GM06990 (cell line): ENCODE data around the gene ACR.

Experiments
- DNase-seq: peaks from one replicate; pipeline ENCODE4 v3.0.0-alpha.2; 2011; ENCODE audit not compliant: insufficient read length; ENCODE audit errors: extremely low read depth
- H3K27me3 ChIP-seq: replicated peaks from 2 replicates; pipeline ENCODE4 v1.6.0; 2011; ENCODE audit warnings: low read length; ENCODE audit not compliant: control insufficient read depth, insufficient read depth
- H3K36me3 ChIP-seq: 2 replicates; pipeline ENCODE4 v1.5.1; 2011; ENCODE audit warnings: low read length; ENCODE audit not compliant: control insufficient read depth, insufficient read depth
- H3K4me3 ChIP-seq: replicated peaks from 2 replicates; pipeline ENCODE4 v1.5.1; 2011; ENCODE audit warnings: low read depth, mild to moderate bottlenecking, control low read depth, low read length
- CTCF ChIP-seq: IDR thresholded peaks from 2 replicates; pipeline ENCODE4 v1.5.1; 2011; ENCODE audit warnings: low read length, control low read depth, mild to moderate bottlenecking, inconsistent platforms; ENCODE audit not compliant: insufficient read depth, poor library complexity, severe bottlenecking

Gene ACR

DNA sequence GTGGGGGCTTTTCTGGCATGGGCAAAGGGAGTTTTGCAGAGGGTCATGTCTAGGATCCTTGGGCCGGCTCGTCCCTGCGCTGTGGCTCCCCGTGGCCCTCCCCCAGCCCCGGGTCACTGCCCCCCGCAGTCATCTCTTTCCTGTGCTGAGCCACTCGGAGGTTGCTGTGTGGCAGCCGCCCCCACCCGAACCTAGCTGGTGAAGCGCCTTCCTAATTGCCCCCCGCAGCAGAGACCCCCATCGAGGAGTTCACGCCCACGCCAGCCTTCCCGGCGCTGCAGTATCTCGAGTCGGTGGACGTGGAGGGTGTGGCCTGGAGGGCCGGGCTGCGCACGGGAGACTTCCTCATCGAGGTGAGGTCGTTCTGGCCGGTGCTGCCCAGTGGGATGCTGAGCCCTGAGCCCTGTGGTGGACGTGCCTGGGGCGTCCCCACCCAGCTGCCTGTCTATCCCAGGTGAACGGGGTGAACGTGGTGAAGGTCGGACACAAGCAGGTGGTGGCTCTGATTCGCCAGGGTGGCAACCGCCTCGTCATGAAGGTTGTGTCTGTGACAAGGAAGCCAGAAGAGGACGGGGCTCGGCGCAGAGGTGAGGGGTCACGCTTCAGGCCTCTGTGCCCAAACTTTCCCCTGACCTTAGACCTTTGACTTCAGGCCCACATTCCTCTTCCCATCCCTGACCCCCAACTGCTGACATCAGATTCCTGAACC lies 33.3 kb upstream of the ACR start:
- Histone ChIP-seq H3K4me3 (no peak overlapping the region), H3K36me3 (no peaks in the 10 kb centered on the region), H3K27me3 (peaks cover 3% of the 10 kb centered on the region)
- DNase-seq: no peak
- no peak for TF ChIP-seq CTCF

DNA sequence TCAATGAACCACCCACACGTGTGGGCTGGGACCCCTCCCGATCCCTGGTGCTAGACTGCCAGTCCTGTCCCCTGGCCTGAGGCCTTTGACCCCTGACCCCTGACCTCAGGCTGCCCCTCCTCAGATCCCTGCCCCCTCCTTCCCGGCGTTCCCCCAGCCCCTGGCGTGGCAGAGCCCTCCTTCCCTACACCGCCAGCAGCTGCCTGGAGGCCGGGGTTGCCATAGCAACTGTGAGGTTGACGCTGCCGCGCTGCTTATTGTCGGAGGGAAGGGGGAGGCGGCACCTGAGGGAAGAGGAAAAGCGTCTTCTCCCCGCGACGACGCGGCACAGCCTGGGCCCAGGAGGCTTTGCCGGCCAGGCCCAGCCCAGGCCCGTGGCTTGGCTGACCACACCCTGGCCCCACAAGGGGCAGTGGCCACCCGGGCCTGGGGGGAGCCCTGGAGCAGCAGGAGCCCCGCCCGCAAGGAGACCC lies 32.7 kb upstream of the ACR start:
- no peak for TF ChIP-seq CTCF
- H3K4me3 ChIP-seq: no peak overlapping the region
- no peak for DNase-seq
- peaks cover 3% of the 10 kb centered on the region for H3K27me3 ChIP-seq
- H3K36me3 ChIP-seq: no peaks in the 10 kb centered on the region

DNA sequence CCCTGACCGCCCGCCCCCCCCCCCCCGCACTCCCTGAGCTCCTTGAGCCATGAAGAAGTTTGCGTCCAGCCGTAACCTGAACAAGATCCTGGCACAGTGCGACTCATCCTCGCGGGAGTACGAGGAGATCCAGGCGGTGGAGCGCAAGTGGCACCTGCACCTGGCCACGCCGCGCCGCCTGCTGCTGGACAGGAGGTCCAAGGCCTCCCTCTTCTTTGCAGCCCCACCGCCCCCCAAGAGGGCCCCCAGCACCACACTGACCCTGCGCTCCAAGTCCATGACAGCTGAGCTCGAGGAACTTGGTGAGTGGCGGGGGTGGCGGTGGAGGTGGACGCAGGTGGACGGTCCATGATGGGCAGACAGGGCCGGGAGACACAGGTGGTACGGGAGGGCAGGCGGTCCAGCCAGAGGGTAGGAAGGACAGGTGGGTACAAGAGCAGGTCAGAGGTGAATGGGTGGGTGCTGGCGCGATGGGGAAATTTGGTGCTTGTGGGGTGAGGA lies 32.1 kb upstream of the ACR start:
- no peak for TF ChIP-seq CTCF
- Histone ChIP-seq H3K36me3 (no peaks in the 10 kb centered on the region), H3K4me3 (no peak overlapping the region), H3K27me3 (peaks cover 3% of the 10 kb centered on the region)
- DNase-seq: no peak

- Histone ChIP-seq H3K27me3 (peaks cover 3% of the 10 kb centered on the region), H3K36me3 (no peaks in the 10 kb centered on the region), H3K4me3 (no peak overlapping the region)
- TF ChIP-seq CTCF: no peak
- DNase-seq: no peak
Measured at GRCh38 chr22:50706481-50707125, 31.4 kb upstream of the ACR start.

- DNase-seq: no peak
- no peak for TF ChIP-seq CTCF
- H3K27me3 ChIP-seq: no peaks in the 10 kb centered on the region; the same call in 1 of the 2 replicates
- H3K36me3 ChIP-seq: no peaks in the 10 kb centered on the region
- H3K4me3 ChIP-seq: no peak overlapping the region
Measured at GRCh38 chr22:50708474-50708873, 29.5 kb upstream of the ACR start.
